Epithelial cell of proximal tubule (primary cell): ENCODE measurements around the gene KCNRG. TPM values are rescaled to one million over a fixed set of nuclear protein-coding genes. Genes with fewer than 3 reads are reported as not detected.
A peak's percentile ranks its signal among the peaks of the same experiment; 100 is the strongest.

Source experiments
- DNase-seq: peaks from one replicate; pipeline ENCODE4 v3.0.0-alpha.2; 2011; ENCODE audit warnings: low read depth
- H3K4me3 ChIP-seq: 2 replicates; pipeline ENCODE4 v1.5.1; 2011; ENCODE audit warnings: low read depth, mild to moderate bottlenecking, low read length
- total RNA-seq: library from RNA; depleted of rRNA; stranded (reverse); fragments of >200 nt; gene quantifications from 2 replicates; pipeline ENCODE4 v1.2.3, GENCODE V29; 2015
- TF ChIP-seq, protein P1 (sequence below): conservative IDR thresholded peaks from 2 replicates; pipeline ENCODE4 v1.5.1; 2012; ENCODE audit warnings: low read depth, mild to moderate bottlenecking, low read length

The KCNRG gene
- total RNA-seq: 0.14 and 2.5 TPM in 2 replicates

- TF ChIP-seq, protein P1, sequence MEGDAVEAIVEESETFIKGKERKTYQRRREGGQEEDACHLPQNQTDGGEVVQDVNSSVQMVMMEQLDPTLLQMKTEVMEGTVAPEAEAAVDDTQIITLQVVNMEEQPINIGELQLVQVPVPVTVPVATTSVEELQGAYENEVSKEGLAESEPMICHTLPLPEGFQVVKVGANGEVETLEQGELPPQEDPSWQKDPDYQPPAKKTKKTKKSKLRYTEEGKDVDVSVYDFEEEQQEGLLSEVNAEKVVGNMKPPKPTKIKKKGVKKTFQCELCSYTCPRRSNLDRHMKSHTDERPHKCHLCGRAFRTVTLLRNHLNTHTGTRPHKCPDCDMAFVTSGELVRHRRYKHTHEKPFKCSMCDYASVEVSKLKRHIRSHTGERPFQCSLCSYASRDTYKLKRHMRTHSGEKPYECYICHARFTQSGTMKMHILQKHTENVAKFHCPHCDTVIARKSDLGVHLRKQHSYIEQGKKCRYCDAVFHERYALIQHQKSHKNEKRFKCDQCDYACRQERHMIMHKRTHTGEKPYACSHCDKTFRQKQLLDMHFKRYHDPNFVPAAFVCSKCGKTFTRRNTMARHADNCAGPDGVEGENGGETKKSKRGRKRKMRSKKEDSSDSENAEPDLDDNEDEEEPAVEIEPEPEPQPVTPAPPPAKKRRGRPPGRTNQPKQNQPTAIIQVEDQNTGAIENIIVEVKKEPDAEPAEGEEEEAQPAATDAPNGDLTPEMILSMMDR: no peak
- H3K4me3 ChIP-seq: no peak within 1 kb of the TSS
- DNase-seq: no peak
These were observed at the start of gene KCNRG for GRCh38 chr13:50015258-50015657. Gene KCNRG, plus strand, starts transcription at chr13:50015444. Its CDS starts 50 bp downstream, at chr13:50015494.

DNA sequence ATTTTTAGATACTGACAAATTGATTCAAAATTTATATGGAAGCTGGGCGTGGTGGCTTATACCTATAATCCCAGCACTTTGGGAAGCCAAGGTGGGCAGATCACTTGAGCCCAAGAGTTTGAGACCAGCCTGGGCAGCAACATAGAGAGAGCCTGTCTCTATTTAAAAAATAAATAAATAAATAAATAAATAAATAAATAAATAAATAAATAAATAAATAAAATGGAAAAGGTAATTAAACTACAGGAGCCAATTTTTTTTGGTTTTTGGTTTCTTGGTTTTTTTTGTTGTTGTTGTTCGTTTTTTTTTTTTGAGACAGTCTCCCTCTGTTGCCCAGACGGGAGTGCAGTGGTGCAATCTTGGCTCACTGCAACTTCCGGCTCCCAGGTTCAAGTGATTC lies 47.8 kb upstream of the KCNRG start:
- TF ChIP-seq, protein P1: no peak
- DNase-seq: no peak
- no peak overlapping the region for H3K4me3 ChIP-seq

GRCh38 chr13:49972709-49973108 lies 42.5 kb upstream of the KCNRG start:
- no peak for DNase-seq
- TF ChIP-seq, protein P1: no peak
- no peak overlapping the region for H3K4me3 ChIP-seq

DNA sequence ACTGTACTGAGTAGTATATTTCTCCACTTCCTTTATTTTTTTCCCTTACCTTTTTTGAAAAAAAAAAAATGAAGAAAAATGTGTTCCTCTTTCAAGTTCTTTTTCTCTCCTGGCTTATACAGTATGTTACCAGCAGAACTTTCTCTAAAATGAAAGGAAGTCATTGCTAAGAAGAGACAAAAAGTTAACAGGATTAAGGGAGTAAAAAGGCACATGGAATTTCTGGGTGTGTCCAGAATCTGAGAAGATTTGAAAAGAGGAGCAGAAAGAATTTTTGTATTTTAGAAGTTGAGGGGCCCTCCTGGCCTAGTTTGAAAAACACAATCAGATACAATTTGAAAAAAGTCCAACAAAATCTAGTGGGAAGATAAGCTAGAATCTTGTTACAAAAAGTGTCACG lies 39.4 kb upstream of the KCNRG start:
- TF ChIP-seq, protein P1: no peak
- no peak overlapping the region for H3K4me3 ChIP-seq
- no peak for DNase-seq

GRCh38 chr13:49976314-49977258 lies 38.7 kb upstream of the KCNRG start:
- TF ChIP-seq, protein P1: peak; percentile 95
- no peak overlapping the region for H3K4me3 ChIP-seq
- DNase-seq: peak; percentile 25

DNA sequence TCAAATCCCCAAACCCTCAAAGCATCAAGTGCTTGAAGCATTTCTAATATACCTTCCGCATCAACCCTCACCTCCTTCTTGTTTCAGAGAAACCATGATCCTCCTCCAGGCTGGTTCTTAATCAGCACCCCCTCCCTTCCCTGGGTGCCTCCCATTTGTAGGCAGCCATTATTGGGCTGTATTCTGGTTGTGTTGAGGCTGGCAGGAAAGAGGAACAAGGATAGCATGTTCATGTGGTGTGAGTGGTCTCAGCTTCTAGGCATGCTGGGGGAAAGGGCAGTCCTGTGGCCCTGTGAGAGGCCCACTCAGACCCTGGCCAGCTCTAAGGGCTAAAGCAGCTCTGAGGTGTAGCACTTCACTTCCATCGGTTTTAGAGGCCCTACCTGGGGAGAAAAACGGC lies 37.3 kb upstream of the KCNRG start:
- DNase-seq: no peak

More for the DNA sequence above, 37.3 kb upstream of the KCNRG start:
- no peak overlapping the region for H3K4me3 ChIP-seq
- TF ChIP-seq, protein P1: no peak
